Measurements from ENCODE around the gene GALNT7.

The GALNT7 gene

GRCh38 chr4:173301518-173302201 lies 133.0 kb downstream of the GALNT7 start:
- Histone ChIP-seq H3K4me1 (ENCODE audit: low read length) (peaks cover 6% of the 10 kb centered on the region; the same call in 1 of the 2 replicates), H3K27me3 (ENCODE audit: low read depth, low read length) (no peaks in the 10 kb centered on the region), H4K20me1 (ENCODE audit: insufficient read depth, low read length) (no peaks in the 10 kb centered on the region), H3K4me2 (ENCODE audit: low read length) (peak overlapping the region; percentile 26), H3K9me3 (ENCODE audit: insufficient read depth, low read length) (no peaks in the 10 kb centered on the region), H3K9ac (ENCODE audit: low read length) (no peak overlapping the region), H3K4me3 (ENCODE audit: low read length) (no peak overlapping the region), H3K79me2 (ENCODE audit: low read length) (no peaks in the 10 kb centered on the region), H3K27ac (ENCODE audit: low read length) (no peak overlapping the region), H3K36me3 (replicated peaks; ENCODE audit: low read depth, low read length) (no peaks in the 10 kb centered on the region), H2AFZ (ENCODE audit: low read depth, low read length) (no peak overlapping the region)
- TF ChIP-seq CTCF (IDR thresholded peaks at IDR 0.05; ENCODE audit: low read depth, low read length) (peak; percentile 95), EZH2phosphoT487 (IDR thresholded peaks at IDR 0.05; ENCODE audit: low read depth) (no peak)

- H3K4me3 ChIP-seq (ENCODE audit: low read length), result no peak overlapping the region
- no peak overlapping the region for H3K27ac ChIP-seq (ENCODE audit: low read length)
- no peak overlapping the region for H3K4me2 ChIP-seq (ENCODE audit: low read length)
- no peak overlapping the region for H2AFZ ChIP-seq (ENCODE audit: low read depth, low read length)
- TF ChIP-seq EZH2phosphoT487 (IDR thresholded peaks at IDR 0.05; ENCODE audit: low read depth) (no peak), CTCF (IDR thresholded peaks at IDR 0.05; ENCODE audit: low read depth, low read length) (no peak)
- H3K9ac ChIP-seq (ENCODE audit: low read length), result no peak overlapping the region
- H3K4me1 ChIP-seq (ENCODE audit: low read length), result no peaks in the 10 kb centered on the region
- peaks cover 17% of the 10 kb centered on the region for H3K36me3 ChIP-seq (replicated peaks; ENCODE audit: low read depth, low read length)
- no peaks in the 10 kb centered on the region for H3K9me3 ChIP-seq (ENCODE audit: insufficient read depth, low read length)
- no peaks in the 10 kb centered on the region for H3K79me2 ChIP-seq (ENCODE audit: low read length)
- 0 out of 2 replicates have a peak, but pooled peaks cover 3% of the 10 kb centered on the region for H4K20me1 ChIP-seq (ENCODE audit: insufficient read depth, low read length)
- H3K27me3 ChIP-seq (ENCODE audit: low read depth, low read length), result no peaks in the 10 kb centered on the region
Observed at GRCh38 chr4:173307778-173308177, 139.2 kb downstream of the GALNT7 start.

- Histone ChIP-seq H3K4me2 (ENCODE audit: low read length) (no peak overlapping the region), H3K27me3 (ENCODE audit: low read depth, low read length) (no peaks in the 10 kb centered on the region), H3K27ac (ENCODE audit: low read length) (no peak overlapping the region), H4K20me1 (ENCODE audit: insufficient read depth, low read length) (0 out of 2 replicates have a peak, but pooled peaks cover 3% of the 10 kb centered on the region), H3K4me3 (ENCODE audit: low read length) (no peak overlapping the region), H3K36me3 (replicated peaks; ENCODE audit: low read depth, low read length) (peaks cover 29% of the 10 kb centered on the region), H2AFZ (ENCODE audit: low read depth, low read length) (no peak overlapping the region), H3K79me2 (ENCODE audit: low read length) (no peaks in the 10 kb centered on the region), H3K9ac (ENCODE audit: low read length) (no peak overlapping the region), H3K4me1 (ENCODE audit: low read length) (no peaks in the 10 kb centered on the region), H3K9me3 (ENCODE audit: insufficient read depth, low read length) (no peaks in the 10 kb centered on the region)
- TF ChIP-seq CTCF (IDR thresholded peaks at IDR 0.05; ENCODE audit: low read depth, low read length) (no peak), EZH2phosphoT487 (IDR thresholded peaks at IDR 0.05; ENCODE audit: low read depth) (no peak)
Observed at GRCh38 chr4:173311368-173311767, 142.8 kb downstream of the GALNT7 start.

DNA sequence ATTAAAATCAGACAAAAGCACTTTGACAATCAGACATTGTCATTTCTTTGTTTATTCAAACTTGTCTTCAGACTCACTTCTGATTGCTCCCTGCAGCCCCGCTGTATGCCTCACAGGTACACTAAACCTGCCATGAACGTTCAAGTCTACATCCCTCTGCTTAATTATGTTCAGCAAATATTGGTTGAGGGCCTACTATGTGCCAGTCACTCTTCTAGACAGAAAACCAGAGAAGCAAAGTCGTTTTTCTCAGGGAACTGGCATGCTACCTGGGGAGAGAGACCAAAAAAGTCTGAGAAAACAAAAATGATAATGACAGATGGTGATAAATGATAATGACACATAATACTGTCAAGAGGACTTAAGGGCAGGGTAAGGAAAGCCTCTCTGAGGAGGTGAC lies 146.1 kb downstream of the GALNT7 start:
- H3K79me2 ChIP-seq (ENCODE audit: low read length), result no peaks in the 10 kb centered on the region
- TF ChIP-seq EZH2phosphoT487 (IDR thresholded peaks at IDR 0.05; ENCODE audit: low read depth), result no peak
- no peak for TF ChIP-seq CTCF (IDR thresholded peaks at IDR 0.05; ENCODE audit: low read depth, low read length)
- H3K9ac ChIP-seq (ENCODE audit: low read length), result no peak overlapping the region
- no peak overlapping the region for H3K4me3 ChIP-seq (ENCODE audit: low read length)
- H3K36me3 ChIP-seq (replicated peaks; ENCODE audit: low read depth, low read length), result peaks cover 36% of the 10 kb centered on the region
- H3K4me2 ChIP-seq (ENCODE audit: low read length), result no peak overlapping the region
- H4K20me1 ChIP-seq (ENCODE audit: insufficient read depth, low read length), result no peaks in the 10 kb centered on the region
- H3K27me3 ChIP-seq (ENCODE audit: low read depth, low read length), result no peaks in the 10 kb centered on the region
- H3K9me3 ChIP-seq (ENCODE audit: insufficient read depth, low read length), result no peaks in the 10 kb centered on the region
- H2AFZ ChIP-seq (ENCODE audit: low read depth, low read length), result no peak overlapping the region
- no peaks in the 10 kb centered on the region for H3K4me1 ChIP-seq (ENCODE audit: low read length)
- no peak overlapping the region for H3K27ac ChIP-seq (ENCODE audit: low read length)
